ENCODE measurements around the gene CSNK1G2.

Gene CSNK1G2

GRCh38 chr19:2027361-2027760 lies 86.4 kb downstream of the CSNK1G2 start:
- no peak for DNase-seq

All from 8988T (cell line).